GM08714 (cell line): Measurements from ENCODE around the gene SNRPD3.

Experiments
- H3K4me3 ChIP-seq: fragments of 200-500 bp; sonication (Bioruptor generic); 2 replicates; pipeline ENCODE4 v1.5.1; 2014; ENCODE audit warnings: mild to moderate bottlenecking, low read length, inconsistent platforms
- ZNF274 ChIP-seq: IDR thresholded peaks from 2 replicates; pipeline ENCODE4 v1.6.1; 2012; ENCODE audit warnings: mild to moderate bottlenecking, low read depth, low read length

SNRPD3 gene

GRCh38 chr22:24555165-24556039, at the start of gene SNRPD3:
TSS of gene SNRPD3 (plus strand) at chr22:24555999. CDS start at chr22:24557675, 1,676 bp downstream.
- peak within 1 kb of the TSS; percentile 89 for H3K4me3 ChIP-seq
- TF ChIP-seq ZNF274: no peak

DNA sequence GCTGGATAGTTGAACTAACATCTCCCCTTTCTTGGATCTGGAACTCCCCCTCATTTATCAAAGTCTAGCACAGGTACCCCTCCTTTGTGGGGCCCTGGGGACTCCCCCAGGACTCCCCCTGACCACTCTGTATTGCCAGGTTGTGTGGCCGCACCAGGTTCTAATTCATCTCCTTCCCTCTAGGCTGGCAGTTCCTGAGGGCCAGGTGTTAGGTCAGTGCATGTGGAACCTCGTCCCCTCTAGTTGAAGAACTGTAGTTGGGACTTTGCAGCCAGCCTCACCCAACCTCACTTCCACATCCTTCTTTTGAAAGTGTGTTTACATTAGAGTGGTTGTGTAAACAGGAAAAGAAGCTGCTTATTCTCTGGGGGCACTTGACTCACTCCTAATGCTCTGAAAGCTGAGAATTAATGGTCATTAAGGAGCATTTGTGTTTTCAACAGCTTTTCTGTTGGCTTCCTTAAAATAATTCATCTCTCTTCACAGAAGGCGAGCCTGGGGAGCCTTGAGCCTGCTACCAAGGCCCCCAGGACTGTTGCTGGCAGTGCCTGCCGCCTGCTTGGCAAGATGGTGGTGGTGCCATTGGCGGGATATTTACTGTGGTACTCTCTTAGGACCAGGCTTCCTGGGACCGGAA, 48.9 kb upstream of the SNRPD3 start:
- H3K4me3 ChIP-seq: no peak overlapping the region
- no peak for TF ChIP-seq ZNF274

- no peak for TF ChIP-seq ZNF274
- no peak overlapping the region for H3K4me3 ChIP-seq
Measured at GRCh38 chr22:24507716-24508115, 48.1 kb upstream of the SNRPD3 start.

DNA sequence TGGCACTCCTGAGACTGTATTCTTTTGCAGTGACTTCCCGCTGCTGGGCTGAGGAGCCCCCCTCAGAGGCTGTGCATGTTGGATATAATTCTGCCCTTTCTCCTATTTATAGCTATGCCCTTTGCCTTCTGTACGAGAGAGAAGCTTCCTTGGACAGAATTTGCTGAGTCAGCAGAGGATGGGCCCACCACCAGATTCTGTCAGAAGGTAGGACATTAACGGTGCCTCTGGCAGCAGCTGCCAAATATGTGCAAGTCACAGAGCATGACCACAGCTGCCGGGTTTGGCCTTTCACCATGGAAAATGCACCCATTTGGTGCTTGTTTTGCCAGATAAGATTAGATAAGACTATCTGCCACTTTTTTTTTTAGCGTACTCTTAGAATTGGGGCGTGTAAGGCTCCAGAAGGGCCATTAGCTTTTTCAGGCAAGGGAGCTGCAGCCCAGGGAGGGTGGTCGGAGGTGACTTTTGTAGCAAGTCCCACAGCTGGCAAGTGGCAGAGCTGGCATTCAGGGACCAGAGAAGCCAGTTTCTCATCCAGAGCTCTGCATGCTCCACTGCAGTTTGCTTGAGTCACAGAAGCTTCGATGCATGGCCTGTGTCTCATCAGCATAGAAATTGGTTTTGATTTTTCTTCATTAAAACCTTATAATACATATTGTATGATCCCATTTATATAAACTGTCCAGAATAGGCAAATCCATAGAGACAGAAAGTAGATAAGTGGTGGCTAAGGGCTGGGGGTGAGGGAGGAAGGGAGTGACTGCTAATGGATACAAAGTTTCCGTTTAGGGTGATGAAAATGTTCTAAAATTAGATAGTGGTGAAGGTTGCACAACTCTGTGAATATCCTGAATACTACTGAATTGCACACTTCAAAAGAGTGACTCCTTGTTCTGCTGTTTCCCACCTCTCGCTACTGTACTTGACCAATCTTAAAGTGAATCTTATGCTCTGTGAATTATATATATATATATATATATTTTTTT, 44.9 kb upstream of the SNRPD3 start:
- no peak for TF ChIP-seq ZNF274
- no peak overlapping the region; the same call in 1 of the 2 replicates for H3K4me3 ChIP-seq

- no peak overlapping the region for H3K4me3 ChIP-seq
- no peak for TF ChIP-seq ZNF274
Measured at GRCh38 chr22:24512043-24512442, 43.8 kb upstream of the SNRPD3 start.

DNA sequence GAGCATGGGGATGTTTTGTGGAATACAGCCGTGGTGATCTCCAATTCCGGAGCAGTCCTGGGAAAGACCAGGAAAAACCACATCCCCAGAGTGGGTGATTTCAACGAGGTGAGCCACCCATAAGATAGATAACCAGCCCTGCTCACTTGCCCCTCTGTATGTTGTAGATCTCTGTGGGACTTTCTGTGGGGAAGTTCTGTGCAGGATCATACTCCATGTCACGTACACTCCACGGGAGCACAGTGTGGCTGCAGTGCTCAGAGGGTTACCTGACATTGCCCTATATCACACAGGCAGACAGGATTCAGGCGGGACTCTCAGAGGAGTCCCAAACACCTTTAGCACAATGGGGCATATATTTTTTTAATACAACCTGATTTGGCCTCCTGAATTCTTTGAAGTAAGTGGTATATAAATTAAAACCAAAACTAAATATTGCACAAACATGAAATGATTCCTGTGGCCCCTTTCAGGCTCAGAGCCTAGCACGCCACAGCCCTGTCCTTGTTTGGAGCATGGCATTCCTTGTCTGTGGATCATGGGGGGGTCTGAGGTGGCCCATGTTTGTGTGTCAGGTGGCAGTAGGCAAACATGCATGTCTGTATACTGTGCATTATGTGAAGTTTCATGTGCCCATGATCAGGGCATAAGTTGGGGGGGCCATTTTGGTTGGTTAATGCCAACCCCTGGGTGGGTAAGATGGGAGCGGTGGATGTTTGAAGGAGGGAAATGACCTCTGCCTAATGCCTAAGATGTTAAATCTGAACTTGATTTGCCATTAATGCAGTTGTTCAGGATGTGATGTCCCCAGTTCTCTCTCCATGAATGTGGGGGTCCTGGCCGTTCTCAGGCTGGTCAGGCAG, 42.2 kb upstream of the SNRPD3 start:
- TF ChIP-seq ZNF274: no peak
- no peak overlapping the region for H3K4me3 ChIP-seq

DNA sequence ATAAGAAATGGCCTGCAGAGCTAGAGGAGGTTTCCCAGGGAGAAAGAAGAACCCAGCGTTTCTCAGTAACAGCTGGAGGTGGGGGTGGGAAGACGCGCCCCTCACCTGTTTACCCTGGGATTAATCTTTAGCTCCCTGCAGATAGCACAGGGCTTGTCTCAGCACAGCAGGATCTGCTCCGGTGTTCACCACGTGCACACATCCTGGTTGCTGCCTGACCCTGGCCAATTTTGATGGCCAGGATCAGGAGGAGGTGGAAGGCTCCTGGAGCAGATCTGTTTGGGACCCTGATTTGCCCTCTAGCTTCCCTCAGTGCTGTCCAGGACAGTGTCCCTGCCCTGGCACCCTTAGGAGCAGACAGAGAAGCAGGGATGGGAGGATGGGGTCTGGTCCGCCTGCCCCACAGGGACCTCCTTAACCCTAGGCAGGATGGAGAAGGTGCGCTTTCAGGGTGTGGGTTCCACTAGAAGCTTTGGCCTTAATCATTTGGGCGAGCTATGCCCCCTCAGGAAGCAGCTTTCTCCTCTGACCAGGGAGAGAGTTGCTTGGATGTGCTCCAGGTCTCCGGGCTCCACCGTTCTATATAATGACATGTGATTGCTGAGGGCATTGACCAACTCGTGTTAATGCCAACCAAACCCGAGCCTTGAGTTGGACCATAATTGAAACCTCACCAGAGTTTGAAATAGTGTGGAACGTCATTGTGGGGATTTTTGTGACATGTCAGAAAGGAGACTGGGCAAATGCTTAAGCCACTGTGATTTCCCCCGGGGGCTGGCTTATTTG, 41.4 kb upstream of the SNRPD3 start:
- H3K4me3 ChIP-seq: no peak overlapping the region
- TF ChIP-seq ZNF274: no peak

GRCh38 chr22:24515027-24515338, 40.8 kb upstream of the SNRPD3 start:
- TF ChIP-seq ZNF274: no peak
- no peak overlapping the region for H3K4me3 ChIP-seq

DNA sequence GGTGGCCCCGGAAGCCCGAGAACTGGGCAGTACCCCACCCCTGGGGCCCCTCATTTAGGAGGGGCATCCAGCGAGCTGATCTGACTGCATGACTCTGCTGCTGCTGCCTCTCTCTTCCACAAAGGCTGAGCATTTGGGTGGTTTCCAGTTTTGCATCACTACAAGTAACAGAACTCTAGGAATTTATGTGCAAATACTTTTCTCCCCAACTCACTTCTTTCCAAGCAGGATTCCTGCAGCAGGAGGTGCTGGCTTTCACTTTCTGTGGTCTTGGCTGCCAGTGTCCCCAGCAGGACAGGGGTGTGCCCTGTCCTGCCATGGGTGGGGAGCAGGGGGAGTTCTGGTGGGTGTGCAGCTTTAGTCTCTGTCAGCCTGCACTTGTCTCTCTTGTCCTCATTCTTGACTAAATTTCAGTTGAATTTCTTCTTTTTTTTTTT, 39.5 kb upstream of the SNRPD3 start:
- no peak overlapping the region for H3K4me3 ChIP-seq
- TF ChIP-seq ZNF274: no peak

- no peak overlapping the region for H3K4me3 ChIP-seq
- TF ChIP-seq ZNF274: no peak
Measured at GRCh38 chr22:24517446-24517845, 38.4 kb upstream of the SNRPD3 start.

DNA sequence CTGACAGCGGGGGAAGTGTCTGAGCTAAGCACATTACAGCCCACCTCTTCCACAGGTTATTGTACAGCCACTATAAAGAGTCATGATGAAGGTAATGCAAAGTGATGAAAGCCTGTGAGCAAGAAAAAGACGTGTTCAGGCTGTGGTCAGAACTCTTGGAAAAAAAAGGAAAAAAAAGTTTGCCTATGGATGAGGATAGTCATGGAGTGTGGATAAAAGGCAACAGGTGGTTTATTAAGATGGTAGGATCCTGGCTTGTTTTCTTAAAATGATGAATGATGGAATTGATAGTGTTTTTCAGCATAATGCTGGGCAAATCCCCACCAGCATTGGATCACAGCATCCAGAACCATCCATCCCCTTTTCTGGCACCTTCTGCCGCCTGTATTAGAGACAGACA, 37.6 kb upstream of the SNRPD3 start:
- no peak overlapping the region for H3K4me3 ChIP-seq
- no peak for TF ChIP-seq ZNF274

DNA sequence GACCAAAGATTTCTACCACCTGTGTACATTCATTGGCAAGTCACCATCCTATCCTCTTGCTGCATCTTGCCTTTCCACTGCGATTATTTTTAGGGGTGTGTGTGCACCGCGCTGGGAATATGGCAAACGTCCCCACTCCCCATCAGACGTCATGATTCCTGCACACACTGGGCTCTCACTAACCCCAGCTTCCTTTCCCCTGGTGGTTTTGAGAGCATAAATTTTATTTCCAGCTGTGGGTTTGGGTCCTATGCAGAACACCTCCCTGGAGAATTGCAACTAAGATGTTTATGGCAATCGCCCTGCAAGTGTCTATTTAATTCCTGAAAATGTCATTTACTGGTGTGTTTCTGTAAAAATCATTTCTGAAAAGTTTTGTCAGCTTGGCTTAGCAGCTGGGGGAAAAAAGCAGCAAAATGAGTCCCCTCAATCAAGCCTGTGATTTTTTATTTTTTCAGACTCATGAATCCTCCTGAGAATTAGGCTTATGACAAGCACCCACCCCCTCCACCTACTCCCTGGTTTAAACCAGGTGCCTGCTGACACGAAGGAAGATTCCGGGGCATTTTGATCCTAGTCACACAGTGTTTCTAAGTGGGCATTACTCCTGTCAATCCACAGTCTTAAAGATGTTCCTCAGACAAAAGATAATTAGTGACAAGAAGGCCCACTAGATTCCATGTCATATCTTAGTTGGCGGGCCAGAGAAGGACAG, 36.9 kb upstream of the SNRPD3 start:
- TF ChIP-seq ZNF274: no peak
- no peak overlapping the region for H3K4me3 ChIP-seq

- no peak overlapping the region for H3K4me3 ChIP-seq
- TF ChIP-seq ZNF274: no peak
Measured at GRCh38 chr22:24519496-24519895, 36.3 kb upstream of the SNRPD3 start.
